Spleen (tissue), 7 donors: ENCODE results near the gene KSR1.
A peak's percentile ranks its signal among the peaks of the same experiment; 100 is the strongest.

Source experiments
- CTCF ChIP-seq, 11 experiments: fragments of 200-600 bp in 7 of 11; fragments of 450-650 bp in 4 of 11; sonication (generic) in 4 of 11; IDR thresholded peaks in 8 of 11; conservative IDR thresholded peaks in 3 of 11; 1 replicate in 7 of 11; 2 replicates in 4 of 11; pipeline versions ENCODE4 v1.4.0 to v1.8.0; 2016 to 2021; ENCODE audit warnings: antibody characterized with exemption in 11 of 11, inconsistent platforms in 4 of 11, mild to moderate bottlenecking in 1 of 11
- POLR2AphosphoS5 ChIP-seq, 3 donors: sonication (generic); formaldehyde crosslinking; IDR thresholded peaks; one replicate each; pipeline ENCODE4 v1.5.1; 2017; ENCODE audit warnings: antibody characterized with exemption in 3 of 3
- donor health status: DM: no; HTN: no; CAD: no; lungs with moderate emphysema.
- donor health status: DM: no; HTN: no; CAD: no.
- donor health status: DM: no; HTN: no; CAD: no.

GRCh38 chr17:27654654-27655524 lies 198.6 kb downstream of the KSR1 start:
- TF ChIP-seq CTCF (IDR thresholded peaks at IDR 0.05 in 8 of 11, conservative IDR thresholded peaks at IDR 0.05 in 3 of 11) (peak; percentile 75 to 95 (median 90)), POLR2AphosphoS5 (IDR thresholded peaks at IDR 0.05) (no peak)
